MM.1S (cell line): ENCODE results near the gene LANCL2.

ENCODE experiments used
- DNase-seq: peaks from one replicate; pipeline ENCODE4 v3.0.0-alpha.2; 2015
- H2AFZ ChIP-seq: fragments of 300-600 bp; sonication (generic); 2 replicates; pipeline ENCODE4 v1.6.0; 2016; ENCODE audit warnings: antibody characterized with exemption, low read length
- H3F3A ChIP-seq: fragments of 300-600 bp; sonication (generic); 2 replicates; pipeline ENCODE4 v1.6.1; 2016; ENCODE audit warnings: mild to moderate bottlenecking, antibody characterized with exemption, low read length, moderate library complexity, mixed read lengths; ENCODE audit not compliant: insufficient read depth
- H3K27ac ChIP-seq: fragments of 300-600 bp; sonication (generic); 2 replicates; pipeline ENCODE4 v1.5.1; 2016; ENCODE audit warnings: mild to moderate bottlenecking, low read length
- H3K27me3 ChIP-seq: fragments of 300-600 bp; sonication (generic); replicated peaks from 2 replicates; pipeline ENCODE4 v1.6.0; 2016; ENCODE audit warnings: low read length; ENCODE audit not compliant: insufficient read depth
- H3K36me3 ChIP-seq: fragments of 300-600 bp; sonication (generic); replicated peaks from 2 replicates; pipeline ENCODE4 v1.6.1; 2016; ENCODE audit warnings: mild to moderate bottlenecking, low read length, mixed read lengths; ENCODE audit not compliant: insufficient read depth
- H3K4me1 ChIP-seq: fragments of 300-600 bp; sonication (generic); 2 replicates; pipeline ENCODE4 v1.6.1; 2016; ENCODE audit warnings: low read length, mixed read lengths
- H3K4me2 ChIP-seq: fragments of 300-600 bp; sonication (generic); 2 replicates; pipeline ENCODE4 v1.6.0; 2016; ENCODE audit warnings: low read depth, low read length
- H3K4me3 ChIP-seq: fragments of 300-600 bp; sonication (generic); 2 replicates; pipeline ENCODE4 v1.5.1; 2016; ENCODE audit warnings: low read length, mixed read lengths
- H3K79me2 ChIP-seq: fragments of 300-600 bp; sonication (generic); 2 replicates; pipeline ENCODE4 v1.6.1; 2016; ENCODE audit warnings: mixed run types, low read length, mixed read lengths
- H3K9ac ChIP-seq: fragments of 300-600 bp; sonication (generic); 2 replicates; pipeline ENCODE4 v1.6.1; 2016; ENCODE audit warnings: low read length, mixed read lengths
- H3K9me2 ChIP-seq: fragments of 300-600 bp; sonication (generic); replicated peaks from 2 replicates; pipeline ENCODE4 v1.6.1; 2016; ENCODE audit warnings: mild to moderate bottlenecking, low read length, mixed read lengths; ENCODE audit not compliant: insufficient read depth
- H3K9me3 ChIP-seq: fragments of 300-600 bp; sonication (generic); replicated peaks from 2 replicates; pipeline ENCODE4 v1.6.1; 2016; ENCODE audit warnings: mild to moderate bottlenecking, low read length, mixed read lengths; ENCODE audit not compliant: insufficient read depth
- H4K20me1 ChIP-seq: fragments of 300-600 bp; sonication (generic); 2 replicates; pipeline ENCODE4 v1.6.1; 2016; ENCODE audit warnings: mild to moderate bottlenecking, low read length, moderate library complexity, mixed read lengths; ENCODE audit not compliant: insufficient read depth
- EZH2 ChIP-seq: fragments of 300-600 bp; sonication (generic); optimal IDR thresholded peaks from 2 replicates; pipeline ENCODE3; 2017; ENCODE audit warnings: low read depth, mild to moderate bottlenecking, antibody characterized with exemption, low read length, mixed read lengths
- EZH2phosphoT487 ChIP-seq: fragments of 300-600 bp; sonication (generic); IDR thresholded peaks from 2 replicates; pipeline ENCODE4 v1.6.1; 2018; ENCODE audit warnings: antibody characterized with exemption, low read length
- TF ChIP-seq, protein P1 (sequence below): fragments of 300-600 bp; sonication (generic); IDR thresholded peaks from 2 replicates; pipeline ENCODE4 v1.5.1; 2016; ENCODE audit warnings: antibody characterized with exemption, low read length, mixed read lengths

Gene LANCL2

GRCh38 chr7:55472928-55473725 lies 108.0 kb downstream of the LANCL2 start:
- Histone ChIP-seq H3K9ac (no peak overlapping the region), H3K4me2 (no peak overlapping the region), H3K9me2 (no peaks in the 10 kb centered on the region), H3K79me2 (peaks cover 71% of the 10 kb centered on the region), H2AFZ (no peak overlapping the region), H3K4me1 (no peaks in the 10 kb centered on the region), H3K27me3 (no peaks in the 10 kb centered on the region), H3K27ac (no peak overlapping the region), H3K9me3 (no peaks in the 10 kb centered on the region), H3F3A (peaks cover 4% of the 10 kb centered on the region; the same call in 1 of the 2 replicates), H3K36me3 (peaks cover 24% of the 10 kb centered on the region), H3K4me3 (no peak overlapping the region), H4K20me1 (no peaks in the 10 kb centered on the region)
- TF ChIP-seq, protein P1, sequence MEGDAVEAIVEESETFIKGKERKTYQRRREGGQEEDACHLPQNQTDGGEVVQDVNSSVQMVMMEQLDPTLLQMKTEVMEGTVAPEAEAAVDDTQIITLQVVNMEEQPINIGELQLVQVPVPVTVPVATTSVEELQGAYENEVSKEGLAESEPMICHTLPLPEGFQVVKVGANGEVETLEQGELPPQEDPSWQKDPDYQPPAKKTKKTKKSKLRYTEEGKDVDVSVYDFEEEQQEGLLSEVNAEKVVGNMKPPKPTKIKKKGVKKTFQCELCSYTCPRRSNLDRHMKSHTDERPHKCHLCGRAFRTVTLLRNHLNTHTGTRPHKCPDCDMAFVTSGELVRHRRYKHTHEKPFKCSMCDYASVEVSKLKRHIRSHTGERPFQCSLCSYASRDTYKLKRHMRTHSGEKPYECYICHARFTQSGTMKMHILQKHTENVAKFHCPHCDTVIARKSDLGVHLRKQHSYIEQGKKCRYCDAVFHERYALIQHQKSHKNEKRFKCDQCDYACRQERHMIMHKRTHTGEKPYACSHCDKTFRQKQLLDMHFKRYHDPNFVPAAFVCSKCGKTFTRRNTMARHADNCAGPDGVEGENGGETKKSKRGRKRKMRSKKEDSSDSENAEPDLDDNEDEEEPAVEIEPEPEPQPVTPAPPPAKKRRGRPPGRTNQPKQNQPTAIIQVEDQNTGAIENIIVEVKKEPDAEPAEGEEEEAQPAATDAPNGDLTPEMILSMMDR: no peak
- DNase-seq: no peak

- no peak overlapping the region for H3K4me2 ChIP-seq
- H3K4me3 ChIP-seq: no peak overlapping the region
- H3K4me1 ChIP-seq: no peaks in the 10 kb centered on the region
- no peaks in the 10 kb centered on the region for H3K27me3 ChIP-seq
- peaks cover 74% of the 10 kb centered on the region for H3K79me2 ChIP-seq
- H4K20me1 ChIP-seq: no peaks in the 10 kb centered on the region
- no peak overlapping the region for H3K27ac ChIP-seq
- H3F3A ChIP-seq: no peaks in the 10 kb centered on the region
- H3K36me3 ChIP-seq: peaks cover 16% of the 10 kb centered on the region
- no peak for TF ChIP-seq EZH2
- TF ChIP-seq EZH2phosphoT487: no peak
- TF ChIP-seq, protein P1: no peak
- no peak overlapping the region for H3K9ac ChIP-seq
- H3K9me2 ChIP-seq: no peaks in the 10 kb centered on the region
- H3K9me3 ChIP-seq: no peaks in the 10 kb centered on the region
- no peak overlapping the region for H2AFZ ChIP-seq
- DNase-seq: no peak
These were observed 108.8 kb downstream of the LANCL2 start for GRCh38 chr7:55473932-55474331.

- Histone ChIP-seq H3K4me3 (no peak overlapping the region), H3K4me1 (no peaks in the 10 kb centered on the region), H3K4me2 (no peak overlapping the region), H3K36me3 (peaks cover 14% of the 10 kb centered on the region), H3K9me3 (no peaks in the 10 kb centered on the region), H3F3A (no peaks in the 10 kb centered on the region), H3K9me2 (no peaks in the 10 kb centered on the region), H3K27me3 (no peaks in the 10 kb centered on the region), H3K9ac (no peak overlapping the region), H3K27ac (no peak overlapping the region), H2AFZ (no peak overlapping the region), H4K20me1 (0 out of 2 replicates have a peak, but pooled peaks cover 3% of the 10 kb centered on the region), H3K79me2 (peaks cover 74% of the 10 kb centered on the region)
- DNase-seq: no peak
- TF ChIP-seq, protein P1: no peak
- no peak for TF ChIP-seq EZH2phosphoT487
- TF ChIP-seq EZH2: no peak
These were observed 110.1 kb downstream of the LANCL2 start for GRCh38 chr7:55474944-55475854.
